Measurements from ENCODE around the gene SGSM2. TPM values are rescaled to one million over a fixed set of nuclear protein-coding genes. Genes with fewer than 3 reads are reported as not detected.

The SGSM2 gene
- total RNA-seq, 1 experiment from 2014 or later = 49.0 TPM

GRCh38 chr17:2388683-2389055 is 51.4 kb downstream of the SGSM2 start:
- Histone ChIP-seq H3K27ac (ENCODE audit: low read length) (no peak overlapping the region), H3K27me3 (ENCODE audit: control insufficient read depth, insufficient read depth, low read length) (no peaks in the 10 kb centered on the region), H3K9me3 (ENCODE audit: control insufficient read depth, insufficient read depth, low read depth, low read length) (no peaks in the 10 kb centered on the region), H3K4me3 (ENCODE audit: low read depth in 2 of 2, low read length in 2 of 2) (no peak overlapping the region), H3K36me3 (ENCODE audit: control insufficient read depth, insufficient read depth, low read length) (no peaks in the 10 kb centered on the region), H3K4me1 (ENCODE audit: control insufficient read depth, insufficient read depth, low read length) (peaks cover 19% of the 10 kb centered on the region)
- ATAC-seq = no peak
- no peak for DNase-seq (ENCODE audit: low read depth, low spot score)
- BruUV-seq (replicated peaks) = no TSS peak
- CTCF ChIA-PET = no interaction called here
- POLR2A ChIA-PET = interaction anchor here (0.6 kb wide), 1 partner anchor 122 kb away, joined by 3 read pairs; no protein-coding TSS in a partner anchor
- intact Hi-C loops (cut with micrococcal nuclease; ENCODE audit: unreplicated experiment) = no loop called here
- TF ChIP-seq SIN3A (IDR thresholded peaks at IDR 0.05; ENCODE audit: borderline replicate concordance, insufficient read depth, low read depth, low read length) = no peak
- in situ Hi-C loops (cut with HindIII; ENCODE audit: low pct_unique_long_range_greater_than_20kb, low sequenced_read_pairs) = no loop called here

GRCh38 chr17:2390199-2390836 is 53.0 kb downstream of the SGSM2 start:
- CTCF ChIA-PET = no interaction called here
- Histone ChIP-seq H3K27me3 (ENCODE audit: control insufficient read depth, insufficient read depth, low read length) (no peaks in the 10 kb centered on the region), H3K9me3 (ENCODE audit: control insufficient read depth, insufficient read depth, low read depth, low read length) (no peaks in the 10 kb centered on the region), H3K4me3 (ENCODE audit: low read depth in 2 of 2, low read length in 2 of 2) (no peak overlapping the region), H3K4me1 (ENCODE audit: control insufficient read depth, insufficient read depth, low read length) (peaks cover 17% of the 10 kb centered on the region), H3K27ac (ENCODE audit: low read length) (no peak overlapping the region), H3K36me3 (ENCODE audit: control insufficient read depth, insufficient read depth, low read length) (no peaks in the 10 kb centered on the region)
- no peak for ATAC-seq
- TSS peak; percentile 39 for BruUV-seq (replicated peaks)
- in situ Hi-C loops (cut with HindIII; ENCODE audit: low pct_unique_long_range_greater_than_20kb, low sequenced_read_pairs) (no loop called here), intact Hi-C loops (cut with micrococcal nuclease; ENCODE audit: unreplicated experiment) (no loop called here)
- no peak for DNase-seq (ENCODE audit: low read depth, low spot score)
- POLR2A ChIA-PET = no interaction called here
- TF ChIP-seq TCF7L2 (IDR thresholded peaks at IDR 0.05; ENCODE audit: low read depth, low read length) = no peak
- TF ChIP-seq CTCF (IDR thresholded peaks at IDR 0.05) = no peak
- TF ChIP-seq SIN3A (IDR thresholded peaks at IDR 0.05; ENCODE audit: borderline replicate concordance, insufficient read depth, low read depth, low read length) = no peak
- TF ChIP-seq REST (IDR thresholded peaks at IDR 0.05; ENCODE audit: insufficient read depth in 1 of 2, low read depth in 2 of 2, low read length in 1 of 2) = no peak
- TF ChIP-seq POLR2AphosphoS5 (IDR thresholded peaks at IDR 0.05; ENCODE audit: low read depth, low read length) = no peak

- peak overlapping the region; percentile 75 for H3K27ac ChIP-seq (ENCODE audit: low read length)
- no peaks in the 10 kb centered on the region for H3K9me3 ChIP-seq (ENCODE audit: control insufficient read depth, insufficient read depth, low read depth, low read length)
- peak overlapping the region; percentile 59 to 66 for H3K4me3 ChIP-seq (ENCODE audit: low read depth in 2 of 2, low read length in 2 of 2)
- no peaks in the 10 kb centered on the region for H3K27me3 ChIP-seq (ENCODE audit: control insufficient read depth, insufficient read depth, low read length)
- intact Hi-C loops (cut with micrococcal nuclease; ENCODE audit: unreplicated experiment) (no loop called here), in situ Hi-C loops (cut with HindIII; ENCODE audit: low pct_unique_long_range_greater_than_20kb, low sequenced_read_pairs) (no loop called here)
- POLR2A ChIA-PET = interaction anchor here (0.7 kb wide), 1 partner anchor 9 kb away, joined by 5 read pairs; the partner anchor contains the start of gene MNT
- H3K4me1 ChIP-seq (ENCODE audit: control insufficient read depth, insufficient read depth, low read length) = peaks cover 27% of the 10 kb centered on the region
- BruUV-seq (replicated peaks) = TSS peak; percentile 56
- no peak for DNase-seq (ENCODE audit: low read depth, low spot score)
- no peak for ATAC-seq
- no peaks in the 10 kb centered on the region for H3K36me3 ChIP-seq (ENCODE audit: control insufficient read depth, insufficient read depth, low read length)
- TF ChIP-seq POLR2AphosphoS5 (IDR thresholded peaks at IDR 0.05; ENCODE audit: low read depth, low read length) (no peak), TCF7L2 (IDR thresholded peaks at IDR 0.05; ENCODE audit: low read depth, low read length) (no peak), REST (IDR thresholded peaks at IDR 0.05; ENCODE audit: insufficient read depth in 1 of 2, low read depth in 2 of 2, low read length in 1 of 2) (no peak), CTCF (IDR thresholded peaks at IDR 0.05) (no peak), SIN3A (IDR thresholded peaks at IDR 0.05; ENCODE audit: borderline replicate concordance, insufficient read depth, low read depth, low read length) (no peak)
- CTCF ChIA-PET = no interaction called here
These were observed 54.4 kb downstream of the SGSM2 start for GRCh38 chr17:2391597-2392251.
